KMS-11 (cell line): ENCODE data around the gene FHOD1.
A peak's percentile ranks its signal among the peaks of the same experiment; 100 is the strongest.

Experiments used
- H2AFZ ChIP-seq: fragments of 200-600 bp; sonication (generic); 2 replicates; pipeline ENCODE4 v1.6.1; 2016; ENCODE audit warnings: antibody characterized with exemption, mixed run types, low read depth
- H3K27ac ChIP-seq: fragments of 200-600 bp; sonication (generic); 2 replicates; pipeline ENCODE4 v1.6.1; 2016; ENCODE audit warnings: mild to moderate bottlenecking, mixed run types
- H3K27me3 ChIP-seq: fragments of 200-600 bp; sonication (generic); 2 replicates; pipeline ENCODE4 v1.6.1; 2017; ENCODE audit warnings: mild to moderate bottlenecking, low read depth, mixed run types, moderate library complexity; ENCODE audit not compliant: insufficient read depth
- H3K36me3 ChIP-seq: fragments of 200-600 bp; sonication (generic); 2 replicates; pipeline ENCODE4 v1.6.1; 2017; ENCODE audit warnings: mild to moderate bottlenecking, mixed run types; ENCODE audit not compliant: insufficient read depth
- H3K4me1 ChIP-seq: fragments of 200-600 bp; sonication (generic); 2 replicates; pipeline ENCODE4 v1.6.1; 2016; ENCODE audit warnings: mild to moderate bottlenecking, low read depth, mixed run types; ENCODE audit not compliant: poor library complexity, severe bottlenecking
- H3K4me2 ChIP-seq: fragments of 200-600 bp; sonication (generic); 2 replicates; pipeline ENCODE4 v1.7.0; 2016; ENCODE audit warnings: mild to moderate bottlenecking, mixed run types
- H3K4me3 ChIP-seq: fragments of 200-600 bp; sonication (generic); IDR thresholded peaks from 2 replicates; pipeline ENCODE4 v1.6.1; 2017; ENCODE audit warnings: low read depth, low read length, mixed read lengths; ENCODE audit not compliant: insufficient read depth
- H3K79me2 ChIP-seq: fragments of 200-600 bp; sonication (generic); 2 replicates; pipeline ENCODE4 v1.6.1; 2016; ENCODE audit warnings: low read depth, mixed run types; ENCODE audit not compliant: insufficient read depth
- H3K9ac ChIP-seq: fragments of 200-600 bp; sonication (generic); 2 replicates; pipeline ENCODE4 v1.6.1; 2016; ENCODE audit warnings: mild to moderate bottlenecking, mixed run types
- H4K20me1 ChIP-seq: fragments of 200-600 bp; sonication (generic); 2 replicates; pipeline ENCODE4 v1.6.1; 2016; ENCODE audit warnings: mild to moderate bottlenecking, mixed run types; ENCODE audit not compliant: insufficient read depth
- TF ChIP-seq, protein P1 (sequence below): fragments of 200-600 bp; sonication (generic); conservative IDR thresholded peaks from 2 replicates; pipeline ENCODE4 v1.6.1; 2017; ENCODE audit warnings: low read depth, mild to moderate bottlenecking, antibody characterized with exemption, low read length, moderate library complexity, mixed read lengths

FHOD1 gene

DNA sequence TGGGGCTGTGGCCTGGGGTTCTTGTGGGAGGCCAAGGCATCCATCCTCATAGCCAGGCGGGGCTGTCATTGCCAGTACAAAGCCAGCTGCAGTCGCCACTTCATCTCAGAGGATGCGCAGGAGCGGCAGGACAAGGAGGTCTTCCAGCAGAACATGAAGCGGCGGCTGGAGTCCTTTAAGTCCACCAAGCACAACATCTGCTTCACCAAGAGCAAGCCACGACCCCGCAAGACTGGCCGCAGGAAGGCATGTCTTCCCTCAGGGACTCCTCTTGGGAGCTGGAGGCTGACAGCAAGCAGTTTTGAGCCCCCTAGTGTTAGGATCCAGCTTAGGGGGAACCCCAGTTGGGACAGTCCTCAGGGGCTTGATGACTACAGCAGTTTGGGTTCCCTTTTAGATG, 17.0 kb upstream of the FHOD1 start:
- H3K27me3 ChIP-seq = no peaks in the 10 kb centered on the region
- no peaks in the 10 kb centered on the region for H4K20me1 ChIP-seq
- H3K4me3 ChIP-seq = no peak overlapping the region
- TF ChIP-seq, protein P1, sequence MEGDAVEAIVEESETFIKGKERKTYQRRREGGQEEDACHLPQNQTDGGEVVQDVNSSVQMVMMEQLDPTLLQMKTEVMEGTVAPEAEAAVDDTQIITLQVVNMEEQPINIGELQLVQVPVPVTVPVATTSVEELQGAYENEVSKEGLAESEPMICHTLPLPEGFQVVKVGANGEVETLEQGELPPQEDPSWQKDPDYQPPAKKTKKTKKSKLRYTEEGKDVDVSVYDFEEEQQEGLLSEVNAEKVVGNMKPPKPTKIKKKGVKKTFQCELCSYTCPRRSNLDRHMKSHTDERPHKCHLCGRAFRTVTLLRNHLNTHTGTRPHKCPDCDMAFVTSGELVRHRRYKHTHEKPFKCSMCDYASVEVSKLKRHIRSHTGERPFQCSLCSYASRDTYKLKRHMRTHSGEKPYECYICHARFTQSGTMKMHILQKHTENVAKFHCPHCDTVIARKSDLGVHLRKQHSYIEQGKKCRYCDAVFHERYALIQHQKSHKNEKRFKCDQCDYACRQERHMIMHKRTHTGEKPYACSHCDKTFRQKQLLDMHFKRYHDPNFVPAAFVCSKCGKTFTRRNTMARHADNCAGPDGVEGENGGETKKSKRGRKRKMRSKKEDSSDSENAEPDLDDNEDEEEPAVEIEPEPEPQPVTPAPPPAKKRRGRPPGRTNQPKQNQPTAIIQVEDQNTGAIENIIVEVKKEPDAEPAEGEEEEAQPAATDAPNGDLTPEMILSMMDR = no peak
- no peak overlapping the region for H3K27ac ChIP-seq
- peaks cover 12% of the 10 kb centered on the region for H3K4me1 ChIP-seq
- no peak overlapping the region for H3K4me2 ChIP-seq
- no peak overlapping the region for H3K9ac ChIP-seq
- H2AFZ ChIP-seq = no peak overlapping the region
- H3K79me2 ChIP-seq = no peaks in the 10 kb centered on the region
- H3K36me3 ChIP-seq = no peaks in the 10 kb centered on the region

DNA sequence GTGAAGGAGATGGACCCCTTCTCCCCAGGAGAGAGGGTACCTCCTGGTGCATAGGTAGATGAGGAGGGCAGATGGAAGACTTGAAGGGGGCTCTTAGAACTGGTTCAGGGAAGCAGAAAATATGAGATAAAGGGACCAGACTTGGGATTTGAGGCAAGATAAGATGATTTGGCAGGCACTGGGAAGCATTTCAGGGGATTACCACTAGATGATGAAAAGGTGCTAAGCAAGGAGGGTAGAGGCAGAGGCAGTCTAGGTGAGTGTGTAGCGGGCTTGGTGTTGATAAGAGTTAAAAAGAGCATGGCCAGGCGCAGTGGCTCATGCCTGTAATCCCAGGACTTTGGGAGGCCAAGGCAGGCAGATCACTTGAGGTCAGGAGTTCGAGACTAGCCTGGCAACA, 15.9 kb upstream of the FHOD1 start:
- TF ChIP-seq, protein P1 = no peak
- Histone ChIP-seq H3K4me2 (no peak overlapping the region), H3K4me1 (peaks cover 12% of the 10 kb centered on the region), H3K27me3 (no peaks in the 10 kb centered on the region), H4K20me1 (no peaks in the 10 kb centered on the region), H2AFZ (no peak overlapping the region), H3K27ac (no peak overlapping the region), H3K79me2 (no peaks in the 10 kb centered on the region), H3K9ac (no peak overlapping the region), H3K36me3 (no peaks in the 10 kb centered on the region), H3K4me3 (no peak overlapping the region)

DNA sequence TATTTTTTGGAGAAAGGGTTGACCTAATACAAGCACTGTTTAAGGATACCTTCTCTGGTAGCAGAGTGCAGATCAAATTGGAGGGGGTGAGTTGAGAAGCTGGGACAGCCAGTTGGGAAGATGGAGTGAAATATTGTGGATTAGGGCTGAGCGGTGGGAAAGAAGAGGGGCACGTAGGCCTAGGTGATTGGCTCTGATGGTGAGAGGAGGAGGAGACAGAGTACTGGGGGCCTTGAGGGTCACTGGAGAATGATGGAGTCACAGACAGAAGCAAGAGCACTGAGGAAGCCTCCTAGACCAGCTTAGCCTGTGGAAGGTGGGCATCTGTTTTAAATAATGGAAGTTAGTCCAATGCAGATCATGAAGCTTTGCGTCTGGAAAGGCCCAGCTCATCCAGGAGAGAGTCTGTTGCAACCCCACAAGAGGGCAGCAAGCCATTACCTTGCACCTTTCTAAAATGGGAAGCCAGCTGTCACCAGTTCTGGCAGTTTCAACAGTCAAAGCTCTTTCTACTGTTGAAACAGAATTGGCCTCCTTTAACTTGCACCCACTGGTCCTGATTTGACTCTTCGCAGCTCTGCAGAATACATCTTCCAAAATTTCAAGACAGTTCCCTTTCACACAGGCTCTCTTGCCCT, 13.3 kb upstream of the FHOD1 start:
- Histone ChIP-seq H4K20me1 (no peaks in the 10 kb centered on the region), H3K27me3 (no peaks in the 10 kb centered on the region), H3K36me3 (no peaks in the 10 kb centered on the region), H3K9ac (no peak overlapping the region), H3K79me2 (no peaks in the 10 kb centered on the region), H3K27ac (no peak overlapping the region), H3K4me3 (no peak overlapping the region), H3K4me2 (0 out of 2 replicates have a peak overlapping the region, but pooled peaks have one; percentile 7), H2AFZ (no peak overlapping the region), H3K4me1 (peaks cover 12% of the 10 kb centered on the region)
- TF ChIP-seq, protein P1 = peak; percentile 62

DNA sequence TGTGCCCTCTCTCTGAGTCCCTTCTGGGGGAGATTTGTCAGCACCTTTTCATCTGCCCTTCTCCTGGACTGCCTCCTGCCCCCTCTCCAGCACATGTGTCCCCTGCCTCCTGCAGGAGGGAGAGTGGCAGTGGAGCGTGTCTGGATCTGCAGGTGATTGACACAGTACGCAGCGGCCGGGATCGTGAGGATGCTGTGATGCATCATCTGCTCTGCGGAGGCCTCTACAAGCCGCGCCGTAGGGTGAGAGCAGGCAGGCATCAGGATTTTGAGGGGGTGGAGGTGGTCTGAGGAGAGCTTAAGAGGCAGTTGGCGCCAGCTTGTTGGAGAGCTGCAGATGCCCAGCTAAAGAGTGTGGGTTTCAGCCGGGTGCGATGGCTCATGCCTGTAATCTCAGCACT, 12.4 kb upstream of the FHOD1 start:
- no peak overlapping the region for H2AFZ ChIP-seq
- peaks cover 12% of the 10 kb centered on the region for H3K4me1 ChIP-seq
- no peak overlapping the region for H3K9ac ChIP-seq
- no peaks in the 10 kb centered on the region for H3K36me3 ChIP-seq
- H3K79me2 ChIP-seq = no peaks in the 10 kb centered on the region
- no peak overlapping the region for H3K4me2 ChIP-seq
- no peaks in the 10 kb centered on the region for H3K27me3 ChIP-seq
- no peak overlapping the region for H3K27ac ChIP-seq
- H3K4me3 ChIP-seq = no peak overlapping the region
- TF ChIP-seq, protein P1 = no peak
- no peaks in the 10 kb centered on the region for H4K20me1 ChIP-seq
